ENCODE measurements around the gene PTCSC3. TPM values are rescaled to one million over a fixed set of nuclear protein-coding genes. Genes with fewer than 3 reads are reported as not detected.

The PTCSC3 gene
- total RNA-seq, 1 experiment from 2014 or later = not detected

DNA sequence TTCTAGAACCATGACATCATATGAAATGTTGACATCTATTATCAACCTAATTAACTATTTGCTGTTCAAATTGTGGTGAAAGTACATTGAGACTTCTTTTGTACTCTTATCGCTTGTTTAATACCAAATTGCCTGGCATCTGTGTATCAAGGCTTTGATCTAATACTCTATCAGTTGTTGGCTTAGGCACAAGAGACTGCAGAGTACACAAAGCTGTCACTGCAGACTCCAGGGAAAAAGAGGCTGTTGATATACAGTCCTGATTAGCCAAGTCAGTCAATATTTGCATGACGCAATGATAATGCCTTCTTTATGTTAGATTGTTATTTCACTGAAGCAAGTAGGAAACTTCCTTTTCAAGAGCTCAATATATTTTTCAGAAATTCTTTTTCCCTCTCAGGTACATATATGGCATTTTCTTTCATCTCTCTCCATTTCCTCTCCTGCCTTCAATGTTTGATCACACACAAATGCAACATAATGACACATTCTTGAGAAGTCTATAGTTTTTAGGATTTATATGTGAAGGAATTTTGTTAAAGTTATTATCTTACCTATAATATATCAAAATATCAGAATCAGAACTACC lies 32.3 kb upstream of the PTCSC3 start:
- Histone ChIP-seq H3K27ac (ENCODE audit: low read depth, low read length, poor library complexity, severe bottlenecking) (no peak overlapping the region), H3K4me3 (ENCODE audit: low read depth, low read length, poor library complexity, severe bottlenecking) (no peak overlapping the region), H3K36me3 (ENCODE audit: insufficient read depth, low read length, poor library complexity, severe bottlenecking) (no peaks in the 10 kb centered on the region), H3K9me3 (ENCODE audit: low read depth, low read length, poor library complexity, severe bottlenecking) (no peaks in the 10 kb centered on the region), H3K27me3 (replicated peaks; ENCODE audit: insufficient read depth, low read depth, low read length, poor library complexity) (peaks cover 21% of the 10 kb centered on the region), H3K4me1 (ENCODE audit: insufficient read depth, low read length, poor library complexity, severe bottlenecking) (no peaks in the 10 kb centered on the region)
- ChIA-PET CTCF (no interaction called here), POLR2A (ENCODE audit: low non-redundant PET) (no interaction called here)
- TF ChIP-seq EZH2 (IDR thresholded peaks at IDR 0.05; ENCODE audit: borderline replicate concordance, low read depth, low read length, poor library complexity, severe bottlenecking) = no peak
- TF ChIP-seq CTCF (conservative IDR thresholded peaks at IDR 0.05; ENCODE audit: low read depth, low read length) = no peak
- intact Hi-C loops (cut with micrococcal nuclease; ENCODE audit: unreplicated experiment) = loop anchor here (10.0 kb wide), 1 partner anchor 936 kb away; no protein-coding TSS in a partner anchor
- no TSS peak for BruUV-seq (replicated peaks)
- DNase-seq (ENCODE audit: low spot score) = no peak

DNA sequence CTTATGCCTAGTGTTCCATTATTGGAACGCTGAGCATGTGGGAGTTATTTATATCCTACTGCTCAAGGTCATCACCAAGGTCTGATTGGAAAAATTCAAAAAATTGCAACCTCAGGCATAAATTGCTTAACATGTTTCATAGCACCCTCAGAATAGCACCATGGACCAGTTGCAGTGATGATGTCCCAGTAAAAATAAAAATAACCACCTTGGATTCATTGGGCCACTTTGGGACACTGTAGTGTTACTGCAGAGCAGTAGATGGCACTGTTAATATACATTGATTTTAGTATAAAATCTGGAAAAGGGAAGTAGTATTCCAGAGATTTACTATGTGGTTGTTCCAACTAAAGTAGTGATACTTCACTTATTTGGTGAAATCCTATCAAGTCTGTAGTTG lies 31.0 kb upstream of the PTCSC3 start:
- DNase-seq (ENCODE audit: low spot score) = peak; percentile 6
- peak; percentile 47 for TF ChIP-seq CTCF (conservative IDR thresholded peaks at IDR 0.05; ENCODE audit: low read depth, low read length)
- TF ChIP-seq EZH2 (IDR thresholded peaks at IDR 0.05; ENCODE audit: borderline replicate concordance, low read depth, low read length, poor library complexity, severe bottlenecking) = no peak
- CTCF ChIA-PET = no interaction called here
- H3K27me3 ChIP-seq (replicated peaks; ENCODE audit: insufficient read depth, low read depth, low read length, poor library complexity) = peaks cover 12% of the 10 kb centered on the region
- no TSS peak for BruUV-seq (replicated peaks)
- H3K36me3 ChIP-seq (ENCODE audit: insufficient read depth, low read length, poor library complexity, severe bottlenecking) = no peaks in the 10 kb centered on the region
- H3K4me3 ChIP-seq (ENCODE audit: low read depth, low read length, poor library complexity, severe bottlenecking) = no peak overlapping the region
- POLR2A ChIA-PET (ENCODE audit: low non-redundant PET) = no interaction called here
- no peaks in the 10 kb centered on the region for H3K9me3 ChIP-seq (ENCODE audit: low read depth, low read length, poor library complexity, severe bottlenecking)
- no peaks in the 10 kb centered on the region for H3K4me1 ChIP-seq (ENCODE audit: insufficient read depth, low read length, poor library complexity, severe bottlenecking)
- H3K27ac ChIP-seq (ENCODE audit: low read depth, low read length, poor library complexity, severe bottlenecking) = no peak overlapping the region
- intact Hi-C loops (cut with micrococcal nuclease; ENCODE audit: unreplicated experiment) = loop anchor here (1.0 to 10.0 kb wide), 2 partner anchors 167 to 937 kb away; no protein-coding TSS in a partner anchor

GRCh38 chr14:36204461-36205073 lies 28.0 kb upstream of the PTCSC3 start:
- Histone ChIP-seq H3K27ac (ENCODE audit: low read depth, low read length, poor library complexity, severe bottlenecking) (no peak overlapping the region), H3K9me3 (ENCODE audit: low read depth, low read length, poor library complexity, severe bottlenecking) (no peaks in the 10 kb centered on the region), H3K27me3 (replicated peaks; ENCODE audit: insufficient read depth, low read depth, low read length, poor library complexity) (no peaks in the 10 kb centered on the region), H3K4me3 (ENCODE audit: low read depth, low read length, poor library complexity, severe bottlenecking) (no peak overlapping the region), H3K36me3 (ENCODE audit: insufficient read depth, low read length, poor library complexity, severe bottlenecking) (no peaks in the 10 kb centered on the region), H3K4me1 (ENCODE audit: insufficient read depth, low read length, poor library complexity, severe bottlenecking) (no peaks in the 10 kb centered on the region)
- no peak for TF ChIP-seq CTCF (conservative IDR thresholded peaks at IDR 0.05; ENCODE audit: low read depth, low read length)
- no peak for TF ChIP-seq EZH2 (IDR thresholded peaks at IDR 0.05; ENCODE audit: borderline replicate concordance, low read depth, low read length, poor library complexity, severe bottlenecking)
- no peak for DNase-seq (ENCODE audit: low spot score)
- intact Hi-C loops (cut with micrococcal nuclease; ENCODE audit: unreplicated experiment) = loop anchor here (10.0 kb wide), 1 partner anchor 940 kb away; no protein-coding TSS in a partner anchor
- ChIA-PET CTCF (no interaction called here), POLR2A (ENCODE audit: low non-redundant PET) (no interaction called here)
- BruUV-seq (replicated peaks) = no TSS peak

All from A673 (cell line).